SIG-M5 (cell line): ENCODE measurements around the gene MAPK8IP1.
"Not testable (repeated sequence)": the region's sequence is repeated elsewhere in the genome, so short reads cannot be mapped to it uniquely, and the experiment has no call there.

Source experiments
- DNase-seq: peaks from one replicate; lab custom pipeline; 2025; lab: John Stamatoyannopoulos, UW

The MAPK8IP1 gene

DNA sequence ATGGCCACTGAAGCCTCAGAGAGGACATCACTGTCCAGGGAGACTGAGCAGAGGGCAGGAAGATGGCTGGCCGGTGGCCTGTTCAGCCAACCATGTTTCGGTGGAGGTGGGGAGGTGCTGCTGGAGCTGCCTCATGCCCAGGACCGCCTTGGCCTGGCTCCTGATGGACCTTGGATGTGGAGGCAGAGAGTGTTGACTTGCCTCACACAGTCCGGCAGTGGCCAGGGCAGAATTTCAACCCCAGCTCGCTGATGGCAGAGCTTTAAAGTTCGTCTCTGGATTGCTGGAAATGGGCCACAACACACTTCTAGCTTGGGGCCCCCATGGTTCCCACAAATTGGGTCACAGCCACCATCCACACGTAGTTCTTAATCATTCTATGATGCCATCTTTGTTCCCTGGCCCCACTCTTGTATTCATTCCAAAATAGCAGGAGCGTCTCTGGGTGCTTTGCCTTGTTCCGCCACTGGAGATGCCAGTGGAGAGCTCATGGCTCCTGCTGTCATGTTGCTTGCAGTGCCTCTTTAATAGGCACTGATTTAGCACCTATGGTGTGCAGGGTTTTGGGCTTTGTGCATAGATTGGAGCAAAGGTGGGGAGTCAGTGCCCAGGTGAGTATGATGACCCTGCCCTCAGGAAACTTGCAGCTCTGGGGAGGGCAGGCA, 5.6 kb downstream of the MAPK8IP1 start:
- DNase-seq: no peak

DNA sequence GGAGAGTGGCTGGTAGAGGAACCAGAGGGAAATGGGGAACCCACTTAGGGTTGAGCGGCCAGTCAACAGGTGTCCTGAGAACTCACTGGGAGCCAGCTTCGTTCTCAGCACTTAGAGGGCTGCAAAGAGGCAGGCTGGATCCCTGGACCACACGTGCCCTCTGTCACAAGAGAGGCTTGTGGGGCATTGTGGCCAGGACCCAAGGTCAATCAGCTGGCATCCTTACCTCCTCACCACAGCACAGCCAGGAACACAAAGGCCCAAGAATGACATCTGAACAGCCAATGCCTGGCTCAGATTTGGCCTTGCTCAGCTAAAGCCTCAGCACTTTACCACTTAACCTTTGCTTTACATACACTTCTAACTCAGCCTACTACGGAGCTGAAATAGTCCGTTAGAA, 7.4 kb downstream of the MAPK8IP1 start:
- no peak for DNase-seq

DNA sequence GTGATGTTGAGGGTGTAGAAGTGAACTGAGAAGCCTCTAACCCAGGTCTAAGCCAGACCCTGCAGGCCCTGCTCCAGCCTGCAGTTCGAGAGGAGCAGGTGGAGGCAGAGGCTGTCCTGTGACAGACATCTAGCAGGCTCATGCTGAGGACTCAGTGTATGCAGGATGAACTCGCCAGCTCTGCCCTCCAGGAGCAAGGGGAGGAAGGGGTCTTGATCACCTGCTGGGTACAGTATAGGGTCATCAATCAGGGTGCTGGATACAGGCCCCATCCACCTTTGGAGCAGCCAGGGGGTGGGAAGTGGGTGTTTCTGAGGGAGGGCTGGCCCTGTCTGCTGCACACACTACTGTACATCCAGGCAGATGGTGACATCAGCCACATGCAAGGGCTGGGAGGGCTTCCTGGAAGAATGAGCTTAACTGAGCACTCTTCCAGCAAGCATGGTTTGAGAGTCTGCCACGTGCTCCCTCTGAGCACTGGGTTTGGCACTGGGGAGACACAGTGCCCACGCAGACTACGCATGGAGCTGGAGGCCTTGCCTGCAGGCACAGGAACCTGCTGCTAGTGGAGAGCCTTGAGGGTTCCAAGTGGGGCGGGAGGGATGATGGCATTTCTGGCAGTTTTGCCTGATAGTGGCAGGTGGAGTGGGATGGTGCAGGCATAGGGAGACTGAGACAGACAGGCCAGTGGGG, 9.2 kb downstream of the MAPK8IP1 start:
- no peak for DNase-seq

DNA sequence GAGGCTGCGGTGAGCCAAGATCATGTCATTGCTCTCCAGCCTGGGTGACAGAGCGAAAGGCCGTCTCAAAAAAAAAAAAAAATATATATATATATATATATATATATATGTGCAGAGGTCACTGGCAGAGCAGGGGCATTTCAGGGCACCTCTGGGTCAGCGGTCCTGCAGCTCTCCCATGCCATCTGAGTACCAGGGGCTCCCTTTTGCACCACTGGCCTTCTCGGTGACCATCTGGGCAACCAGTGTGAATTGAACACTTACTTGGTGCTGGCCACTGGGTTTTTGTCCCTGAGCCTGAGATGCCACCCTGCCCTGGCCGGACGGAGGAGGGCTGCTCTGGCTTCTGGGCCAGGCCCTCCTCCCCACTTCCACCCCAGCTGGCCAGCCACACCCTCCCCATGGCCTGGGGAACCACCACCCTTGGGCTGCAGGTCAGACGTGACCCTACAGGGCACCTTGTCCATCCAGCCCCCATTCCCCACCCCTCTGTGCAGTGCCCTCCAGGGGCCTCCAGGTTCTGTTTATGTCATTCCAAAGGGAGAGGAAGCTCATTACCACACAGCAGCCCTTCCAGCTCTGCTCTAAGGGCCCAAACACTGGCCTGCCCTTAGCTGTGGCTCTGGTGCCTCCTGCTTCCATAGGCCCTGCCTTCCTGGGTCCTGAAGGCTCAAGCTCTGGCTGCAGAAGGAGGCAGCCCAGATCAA, 10.3 kb downstream of the MAPK8IP1 start:
- DNase-seq: no peak

DNA sequence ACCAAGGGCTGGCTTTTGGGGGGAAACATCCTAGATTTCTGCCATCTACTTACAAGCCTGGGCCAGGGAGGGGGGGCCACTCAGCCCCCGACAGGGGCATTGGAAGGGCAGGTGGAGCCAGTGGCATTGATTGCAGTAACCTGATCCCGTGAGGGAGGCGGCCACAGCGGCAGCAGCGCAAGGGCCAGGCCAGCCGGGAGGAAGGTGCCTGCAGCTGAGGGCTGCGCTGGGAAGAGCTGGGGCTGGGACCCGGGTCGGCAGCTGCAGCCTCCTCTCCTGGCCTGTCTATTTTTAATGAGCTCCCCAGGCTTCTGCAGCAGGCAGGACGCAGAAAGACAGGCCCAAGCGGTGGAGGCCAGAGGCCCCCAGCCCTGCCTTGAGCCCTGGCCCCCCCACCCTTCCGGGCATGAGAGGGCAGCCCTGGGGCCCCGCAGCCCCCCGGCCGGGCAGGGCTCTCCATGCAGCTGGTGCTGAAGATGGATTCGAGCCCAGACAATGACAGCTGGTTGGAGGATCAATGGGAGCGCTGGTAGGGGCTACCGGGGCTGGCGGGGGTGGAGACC, 11.1 kb downstream of the MAPK8IP1 start:
- no peak for DNase-seq

DNA sequence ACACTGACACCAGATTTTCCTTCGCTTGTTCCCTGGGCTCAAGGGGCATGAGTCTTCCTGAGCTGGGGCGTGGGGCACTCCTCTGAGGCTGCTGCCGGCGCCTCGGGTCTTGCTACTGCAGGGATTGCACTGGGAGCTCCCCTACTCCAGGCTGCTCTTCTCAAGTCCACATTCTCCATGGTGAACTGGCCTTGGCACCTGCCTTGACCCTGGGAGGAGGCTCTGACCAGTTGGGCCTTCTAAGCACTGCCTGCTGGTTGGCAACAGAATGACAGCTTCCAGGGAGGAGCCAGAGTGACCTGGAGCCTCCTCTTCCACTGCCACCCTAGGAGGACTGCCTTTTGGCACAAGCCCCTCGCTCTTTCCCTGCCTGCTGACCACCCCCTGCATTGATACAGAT, 12.1 kb downstream of the MAPK8IP1 start:
- no peak for DNase-seq

DNA sequence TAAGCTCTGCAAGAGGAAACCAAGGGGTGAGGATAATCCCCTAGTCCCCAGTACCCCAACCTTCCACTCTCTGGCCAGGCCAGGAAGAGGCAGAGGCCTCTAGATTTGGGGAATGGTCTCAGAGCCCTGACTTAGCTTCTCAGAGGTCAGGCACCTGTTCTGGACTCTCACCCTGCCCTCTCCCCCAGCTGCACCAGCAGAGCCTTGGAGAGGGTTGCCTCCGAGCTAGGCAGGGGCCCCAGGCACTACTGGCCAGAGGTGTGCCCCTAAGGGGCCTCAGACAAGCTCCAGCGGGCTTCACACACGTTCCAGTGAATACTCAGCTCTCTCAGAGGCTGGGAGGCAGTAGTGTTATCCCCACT, 13.6 kb downstream of the MAPK8IP1 start:
- DNase-seq: no peak

DNA sequence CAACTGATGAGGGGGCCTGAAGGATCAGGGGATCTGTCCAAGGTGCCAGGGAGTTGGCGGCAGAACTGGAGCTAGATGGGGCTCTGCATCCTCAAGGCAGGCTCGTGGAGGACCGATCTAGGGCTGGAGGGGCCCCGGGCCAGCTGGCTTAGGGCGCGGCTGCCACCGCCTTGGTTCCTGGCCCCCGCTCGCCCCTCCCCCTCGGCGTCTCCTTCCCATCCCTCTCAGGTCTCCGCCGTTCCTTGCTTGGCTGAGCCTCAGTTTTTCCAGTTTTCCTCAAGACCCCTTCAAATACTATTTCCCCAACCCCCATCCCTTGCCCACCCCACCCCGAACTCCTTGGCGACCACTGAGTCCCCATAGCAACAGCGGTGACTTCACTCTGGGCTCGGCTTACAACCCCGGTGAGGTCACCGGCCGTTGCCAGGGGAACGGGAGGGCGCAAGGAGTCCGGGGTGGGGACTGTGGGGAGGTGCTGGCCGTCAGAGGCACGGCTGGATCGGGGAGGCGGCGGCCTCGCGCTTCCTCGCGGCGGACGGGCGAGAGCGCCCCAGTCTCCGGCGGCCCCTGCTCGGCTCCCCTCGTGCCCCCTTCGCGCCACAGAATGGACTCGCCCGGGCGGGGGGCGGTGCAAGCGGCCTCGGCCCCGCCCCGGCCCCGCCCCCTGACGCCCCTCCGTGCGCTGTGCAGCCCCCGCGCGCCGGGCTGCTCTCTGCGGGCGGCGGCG, 14.2 kb downstream of the MAPK8IP1 start:
- no peak for DNase-seq

DNA sequence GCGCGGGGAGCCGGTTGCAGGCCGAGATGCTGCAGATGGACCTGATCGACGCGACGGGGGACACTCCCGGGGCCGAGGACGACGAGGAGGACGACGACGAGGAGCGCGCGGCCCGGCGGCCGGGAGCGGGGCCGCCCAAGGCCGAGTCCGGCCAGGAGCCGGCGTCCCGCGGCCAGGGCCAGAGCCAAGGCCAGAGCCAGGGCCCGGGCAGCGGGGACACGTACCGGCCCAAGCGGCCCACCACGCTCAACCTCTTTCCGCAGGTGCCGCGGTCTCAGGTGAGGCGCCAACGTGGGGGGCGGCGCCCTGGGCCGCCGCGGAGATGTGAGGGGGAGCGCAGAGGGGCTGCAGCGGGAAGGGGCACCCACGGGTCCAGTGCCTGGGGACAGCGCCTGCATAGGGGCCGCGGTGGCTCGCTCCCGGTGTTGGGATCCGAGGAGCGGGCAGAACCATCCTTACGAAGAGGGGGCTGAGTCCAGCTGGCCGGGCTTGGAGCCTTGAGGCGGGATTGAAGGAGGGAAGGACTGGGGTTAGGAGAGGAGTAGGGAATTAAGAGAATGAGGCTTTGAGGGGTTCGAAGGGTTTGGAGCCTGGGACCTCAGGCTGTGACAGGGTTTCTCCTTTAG, 14.8 kb downstream of the MAPK8IP1 start:
- not testable (repeated sequence) for DNase-seq

DNA sequence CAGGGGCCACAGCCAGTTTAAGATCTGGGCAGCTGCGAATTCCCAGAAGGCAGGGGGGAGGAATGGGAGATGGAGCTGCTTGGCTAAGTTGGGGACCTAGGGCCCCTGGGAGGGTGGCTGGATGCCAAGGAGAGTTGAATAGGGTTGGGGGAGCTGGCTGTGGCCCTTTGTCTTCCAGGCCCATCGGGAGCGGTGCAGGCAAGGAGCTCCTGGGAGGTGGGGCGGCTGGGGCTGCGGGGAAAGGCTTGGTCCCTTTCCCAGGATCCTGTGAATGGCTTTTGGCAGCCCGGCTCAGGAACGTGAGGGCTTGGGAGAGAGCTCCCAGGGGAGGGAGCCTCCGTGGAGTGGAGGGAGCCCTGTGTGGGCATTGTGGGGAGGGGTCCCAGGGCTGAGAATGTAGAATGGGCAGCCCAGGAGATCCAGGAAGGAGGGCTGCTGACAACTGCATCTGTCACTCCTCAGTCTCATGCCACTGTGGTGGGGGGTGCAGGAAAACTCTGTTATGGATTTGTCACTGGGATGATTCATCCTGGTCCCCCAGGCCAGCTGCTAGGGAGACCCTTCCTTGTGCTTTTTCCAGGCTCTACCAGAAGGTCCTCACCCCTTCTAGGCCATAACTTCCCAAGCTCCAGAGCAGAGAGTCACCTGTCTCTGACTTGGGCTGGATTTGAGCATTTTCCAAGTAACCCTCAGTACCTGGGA, 15.6 kb downstream of the MAPK8IP1 start:
- no peak for DNase-seq

DNA sequence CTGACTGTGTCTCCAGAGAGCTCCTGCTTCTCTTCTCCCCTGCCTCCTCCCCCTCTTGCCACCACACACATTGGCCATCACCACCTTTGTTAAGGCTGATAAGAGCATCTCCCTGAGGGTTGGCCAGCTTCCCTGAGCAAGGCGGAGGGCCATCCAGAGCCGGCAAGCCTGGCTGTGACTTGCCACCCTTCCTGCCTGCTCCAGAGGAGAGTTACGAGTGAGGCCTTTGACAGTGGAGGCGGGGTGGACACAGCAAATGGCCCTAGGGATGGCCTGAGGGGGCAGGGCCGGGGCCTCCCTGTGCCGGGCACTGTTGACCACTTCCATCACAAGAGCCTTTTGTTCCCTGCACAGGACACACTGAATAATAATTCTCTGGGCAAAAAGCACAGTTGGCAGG, 16.2 kb downstream of the MAPK8IP1 start:
- no peak for DNase-seq

DNA sequence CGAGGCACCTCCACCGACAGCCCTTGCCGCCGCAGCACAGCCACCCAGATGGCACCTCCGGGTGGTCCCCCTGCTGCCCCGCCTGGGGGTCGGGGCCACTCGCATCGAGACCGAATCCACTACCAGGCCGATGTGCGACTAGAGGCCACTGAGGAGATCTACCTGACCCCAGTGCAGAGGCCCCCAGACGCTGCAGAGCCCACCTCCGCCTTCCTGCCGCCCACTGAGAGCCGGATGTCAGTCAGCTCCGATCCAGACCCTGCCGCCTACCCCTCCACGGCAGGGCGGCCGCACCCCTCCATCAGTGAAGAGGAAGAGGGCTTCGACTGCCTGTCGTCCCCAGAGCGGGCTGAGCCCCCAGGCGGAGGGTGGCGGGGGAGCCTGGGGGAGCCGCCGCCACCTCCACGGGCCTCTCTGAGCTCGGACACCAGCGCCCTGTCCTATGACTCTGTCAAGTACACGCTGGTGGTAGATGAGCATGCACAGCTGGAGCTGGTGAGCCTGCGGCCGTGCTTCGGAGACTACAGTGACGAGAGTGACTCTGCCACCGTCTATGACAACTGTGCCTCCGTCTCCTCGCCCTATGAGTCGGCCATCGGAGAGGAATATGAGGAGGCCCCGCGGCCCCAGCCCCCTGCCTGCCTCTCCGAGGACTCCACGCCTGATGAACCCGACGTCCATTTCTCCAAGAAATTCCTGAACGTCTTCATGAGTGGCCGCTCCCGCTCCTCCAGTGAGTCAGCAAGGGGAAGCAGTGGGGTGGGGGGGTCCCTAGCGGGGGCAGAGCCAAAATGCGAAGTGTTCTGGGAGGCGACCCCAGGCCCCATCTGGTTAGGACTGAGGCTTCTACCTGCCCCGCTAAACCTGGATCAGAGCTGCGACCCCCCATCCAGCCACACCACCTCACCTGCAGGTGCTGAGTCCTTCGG, 17.3 kb downstream of the MAPK8IP1 start:
- DNase-seq: no peak

DNA sequence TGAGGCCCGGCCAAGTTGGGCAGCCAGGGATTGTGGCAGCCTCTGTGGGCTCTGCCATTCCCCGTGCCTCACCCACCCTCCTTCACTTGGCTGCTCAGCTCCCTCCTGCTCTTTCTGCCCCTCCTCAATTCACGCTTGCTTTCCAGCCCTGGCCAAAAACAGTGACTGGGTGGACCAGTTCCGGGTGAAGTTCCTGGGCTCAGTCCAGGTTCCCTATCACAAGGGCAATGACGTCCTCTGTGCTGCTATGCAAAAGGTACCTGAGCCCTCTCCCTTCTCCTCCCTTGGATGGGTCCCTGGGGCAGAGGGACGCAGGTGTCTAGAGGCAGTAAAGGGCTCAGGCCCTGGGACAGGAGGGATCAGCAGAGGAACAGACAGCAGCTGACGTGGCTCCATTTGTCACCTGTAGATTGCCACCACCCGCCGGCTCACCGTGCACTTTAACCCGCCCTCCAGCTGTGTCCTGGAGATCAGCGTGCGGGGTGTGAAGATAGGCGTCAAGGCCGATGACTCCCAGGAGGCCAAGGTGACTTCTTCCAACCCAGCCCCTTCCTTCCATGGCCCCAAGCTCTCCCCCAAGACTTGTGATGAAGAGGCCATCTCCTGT, 19.0 kb downstream of the MAPK8IP1 start:
- no peak for DNase-seq

DNA sequence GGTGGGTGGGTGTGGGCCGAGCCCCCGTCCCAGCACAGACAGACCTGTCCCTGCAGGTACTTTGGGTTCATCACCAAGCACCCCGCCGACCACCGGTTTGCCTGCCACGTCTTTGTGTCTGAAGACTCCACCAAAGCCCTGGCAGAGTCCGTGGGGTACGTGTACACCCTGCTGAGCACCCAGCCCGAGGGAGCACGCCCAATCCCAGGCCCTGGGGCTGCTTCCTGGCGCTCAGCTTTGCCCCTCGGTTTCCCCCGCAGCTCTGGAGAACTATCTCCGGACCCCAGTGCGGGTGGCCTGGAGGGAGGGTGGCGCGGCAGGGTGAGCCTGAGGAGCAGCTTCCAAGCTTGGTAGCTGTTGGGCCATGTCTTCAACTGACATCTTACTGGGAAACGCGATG, 19.6 kb downstream of the MAPK8IP1 start:
- no peak for DNase-seq

DNA sequence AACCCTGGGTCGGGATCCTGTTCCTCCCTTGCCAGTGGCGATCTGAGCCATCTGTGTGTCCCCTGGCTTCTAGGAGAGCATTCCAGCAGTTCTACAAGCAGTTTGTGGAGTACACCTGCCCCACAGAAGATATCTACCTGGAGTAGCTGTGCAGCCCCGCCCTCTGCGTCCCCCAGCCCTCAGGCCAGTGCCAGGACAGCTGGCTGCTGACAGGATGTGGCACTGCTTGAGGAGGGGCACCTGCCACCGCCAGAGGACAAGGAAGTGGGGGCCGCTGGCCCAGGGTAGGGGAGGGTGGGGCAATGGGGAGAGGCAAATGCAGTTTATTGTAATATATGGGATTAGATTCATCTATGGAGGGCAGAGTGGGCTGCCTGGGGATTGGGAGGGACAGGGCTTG, 20.1 kb downstream of the MAPK8IP1 start:
- not testable (repeated sequence) for DNase-seq

DNA sequence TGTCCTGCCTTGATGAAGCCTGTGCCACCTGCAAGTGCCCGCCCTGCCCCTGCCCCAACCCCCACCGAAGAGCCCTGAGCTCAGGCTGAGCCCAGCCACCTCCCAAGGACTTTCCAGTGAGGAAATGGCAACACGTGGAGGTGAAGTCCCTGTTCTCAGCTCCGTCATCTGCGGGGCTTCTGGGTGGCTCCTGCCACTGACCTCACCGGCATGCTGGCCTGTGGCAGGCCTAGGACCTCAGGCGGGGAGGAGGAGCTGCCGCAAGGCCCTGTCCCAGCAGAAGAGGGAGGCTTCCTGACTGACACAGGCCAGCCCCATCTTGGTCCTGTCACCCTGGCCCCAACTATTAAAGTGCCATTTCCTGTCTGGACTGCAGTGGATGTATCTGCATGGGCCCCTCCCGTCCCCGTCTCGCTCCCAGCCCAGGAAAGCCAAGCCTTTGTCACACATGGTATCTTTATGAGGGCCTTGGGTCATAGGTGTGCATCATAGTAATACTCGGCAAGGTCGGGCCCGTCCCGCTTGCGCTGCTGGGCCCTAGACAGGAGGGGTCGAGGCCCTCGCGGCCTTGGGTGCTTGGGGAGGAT, 20.7 kb downstream of the MAPK8IP1 start:
- no peak for DNase-seq

DNA sequence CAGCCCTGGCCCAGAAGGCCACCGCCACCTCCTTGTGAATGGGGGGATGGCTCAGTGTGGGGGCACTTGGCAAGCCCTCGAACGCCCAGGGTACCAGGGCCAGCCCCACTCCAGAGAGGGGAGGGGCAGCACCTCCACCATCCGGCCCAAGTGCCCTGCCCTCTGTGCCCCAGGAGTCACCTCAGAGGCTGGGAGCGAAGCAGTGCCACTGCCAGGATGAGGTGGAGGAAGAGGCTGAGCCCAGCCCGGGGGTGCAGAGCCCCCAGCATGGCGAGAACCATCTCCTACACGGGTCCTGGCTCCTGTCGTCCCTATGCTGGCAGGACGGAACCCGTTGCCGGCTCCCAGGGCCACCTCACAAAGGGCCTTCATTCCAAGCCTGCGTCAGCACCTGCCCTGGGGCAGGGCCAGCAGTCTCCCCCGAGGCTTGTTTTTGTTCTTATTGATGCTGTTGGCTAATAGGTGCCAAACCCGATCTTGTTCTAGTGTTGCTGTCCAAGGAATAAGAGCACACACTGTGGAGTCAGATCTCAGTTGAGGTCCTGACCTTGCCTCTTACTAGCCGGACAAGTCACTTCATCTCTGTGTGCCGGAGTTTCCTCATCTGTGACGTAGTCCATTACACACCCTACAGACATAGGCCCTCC, 21.6 kb downstream of the MAPK8IP1 start, which contains the start of gene FREY1:
Gene FREY1, minus strand, starts transcription at position 307 of the 647 bp plus-strand sequence. Its CDS starts 26 bp downstream, at position 281.
- no peak for DNase-seq

DNA sequence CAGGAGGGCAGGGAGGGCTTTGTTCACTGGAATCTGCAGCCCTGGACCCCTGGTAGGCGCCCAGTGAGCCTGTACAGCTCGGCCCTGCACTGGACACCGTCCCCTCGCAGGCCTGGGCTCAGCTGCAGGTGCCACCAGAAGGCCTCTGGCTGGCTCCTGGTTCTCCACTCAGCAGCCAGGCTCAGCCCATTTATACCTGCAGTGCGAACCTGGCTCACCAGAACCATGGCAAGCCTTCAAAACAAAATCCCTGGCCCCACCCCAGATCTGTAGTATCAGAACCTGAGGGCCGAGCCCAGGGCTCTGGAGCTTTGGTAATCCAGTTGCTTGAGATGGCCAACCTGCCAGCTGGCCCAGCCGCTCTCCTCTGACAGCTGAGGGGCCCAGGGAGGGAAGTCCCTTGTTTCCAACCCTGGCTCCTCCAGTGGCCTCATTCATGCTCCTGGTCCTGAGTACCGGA, 22.5 kb downstream of the MAPK8IP1 start:
- no peak for DNase-seq
